ENCODE data around the gene SLK.

The SLK gene

GRCh38 chr10:103969857-103970627 is 3.1 kb downstream of the SLK start:
- no peak for TF ChIP-seq CTCF (IDR thresholded peaks at IDR 0.05; ENCODE audit: low read depth, low read length)
- peak in 1 of 2 donors; percentile 16 for DNase-seq (ENCODE audit: low read depth in 2 of 2)

GRCh38 chr10:103975169-103975568 is 8.2 kb downstream of the SLK start:
- DNase-seq (ENCODE audit: low read depth in 2 of 2): no peak
- no peak for TF ChIP-seq CTCF (IDR thresholded peaks at IDR 0.05; ENCODE audit: low read depth, low read length)
- no peak overlapping the region for H3K4me3 ChIP-seq (replicated peaks in 1 of 2; ENCODE audit: low read depth in 2 of 2, low read length in 2 of 2)

More at GRCh38 chr10:103969857-103970627, 3.1 kb downstream of the SLK start:
- H3K4me3 ChIP-seq (replicated peaks in 1 of 2; ENCODE audit: low read depth in 2 of 2, low read length in 2 of 2): peak overlapping the region; percentile 64 to 72

- no peak overlapping the region for H3K4me3 ChIP-seq (replicated peaks in 1 of 2; ENCODE audit: low read depth in 2 of 2, low read length in 2 of 2)
- no peak for TF ChIP-seq CTCF (IDR thresholded peaks at IDR 0.05; ENCODE audit: low read depth, low read length)
- no peak for DNase-seq (ENCODE audit: low read depth in 2 of 2)
Observed at GRCh38 chr10:103977204-103977603, 10.3 kb downstream of the SLK start.

- no peak for TF ChIP-seq CTCF (IDR thresholded peaks at IDR 0.05; ENCODE audit: low read depth, low read length)
- H3K4me3 ChIP-seq (replicated peaks in 1 of 2; ENCODE audit: low read depth in 2 of 2, low read length in 2 of 2): no peak overlapping the region
- no peak for DNase-seq (ENCODE audit: low read depth in 2 of 2)
Observed at GRCh38 chr10:103979530-103979929, 12.6 kb downstream of the SLK start.

- H3K4me3 ChIP-seq (replicated peaks in 1 of 2; ENCODE audit: low read depth in 2 of 2, low read length in 2 of 2): no peak overlapping the region
- no peak for TF ChIP-seq CTCF (IDR thresholded peaks at IDR 0.05; ENCODE audit: low read depth, low read length)
- DNase-seq (ENCODE audit: low read depth in 2 of 2): peak in 1 of 2 donors; percentile 42
Observed at GRCh38 chr10:103980288-103980906, 13.5 kb downstream of the SLK start.

GRCh38 chr10:103982639-103983038 is 15.7 kb downstream of the SLK start:
- TF ChIP-seq CTCF (IDR thresholded peaks at IDR 0.05; ENCODE audit: low read depth, low read length): peak; percentile 19
- DNase-seq (ENCODE audit: low read depth in 2 of 2): peak in 1 of 2 donors; percentile 21
- no peak overlapping the region for H3K4me3 ChIP-seq (replicated peaks in 1 of 2; ENCODE audit: low read depth in 2 of 2, low read length in 2 of 2)

Data from cardiac fibroblast (primary cell).